B cell (primary cell): Measurements from ENCODE around the gene MED12L.

Experiments
- CTCF ChIP-seq: fragments of 200-600 bp; IDR thresholded peaks from one replicate; pipeline ENCODE4 v1.8.0; 2022; ENCODE audit warnings: antibody characterized with exemption, mild to moderate bottlenecking
- EZH2 ChIP-seq: IDR thresholded peaks from 2 replicates; pipeline ENCODE4 v1.6.1; 2012; ENCODE audit warnings: borderline replicate concordance, low read depth, mild to moderate bottlenecking, moderate library complexity, low read length; ENCODE audit not compliant: insufficient read depth, poor library complexity, severe bottlenecking

- TF ChIP-seq CTCF, result no peak
- TF ChIP-seq EZH2, result no peak
These were observed 346.5 kb downstream of the MED12L start for GRCh38 chr3:151431940-151432339.
